Glomerular endothelial cell (primary cell): Measurements from ENCODE around the gene MAPRE2. TPM values are rescaled to one million over a fixed set of nuclear protein-coding genes. Genes with fewer than 3 reads are reported as not detected.

ENCODE experiments used
- DNase-seq: peaks from one replicate; pipeline ENCODE4 v3.0.0-alpha.2; 2011; ENCODE audit warnings: low read depth, low spot score; ENCODE audit errors: extremely low read depth
- total RNA-seq: library from RNA; depleted of rRNA; stranded (reverse); fragments of >200 nt; gene quantifications from 2 replicates; pipeline ENCODE4 v1.2.3, GENCODE V29; 2015

Gene MAPRE2
- total RNA-seq, 1 donor from 2014 or later = 60.0 TPM

DNA sequence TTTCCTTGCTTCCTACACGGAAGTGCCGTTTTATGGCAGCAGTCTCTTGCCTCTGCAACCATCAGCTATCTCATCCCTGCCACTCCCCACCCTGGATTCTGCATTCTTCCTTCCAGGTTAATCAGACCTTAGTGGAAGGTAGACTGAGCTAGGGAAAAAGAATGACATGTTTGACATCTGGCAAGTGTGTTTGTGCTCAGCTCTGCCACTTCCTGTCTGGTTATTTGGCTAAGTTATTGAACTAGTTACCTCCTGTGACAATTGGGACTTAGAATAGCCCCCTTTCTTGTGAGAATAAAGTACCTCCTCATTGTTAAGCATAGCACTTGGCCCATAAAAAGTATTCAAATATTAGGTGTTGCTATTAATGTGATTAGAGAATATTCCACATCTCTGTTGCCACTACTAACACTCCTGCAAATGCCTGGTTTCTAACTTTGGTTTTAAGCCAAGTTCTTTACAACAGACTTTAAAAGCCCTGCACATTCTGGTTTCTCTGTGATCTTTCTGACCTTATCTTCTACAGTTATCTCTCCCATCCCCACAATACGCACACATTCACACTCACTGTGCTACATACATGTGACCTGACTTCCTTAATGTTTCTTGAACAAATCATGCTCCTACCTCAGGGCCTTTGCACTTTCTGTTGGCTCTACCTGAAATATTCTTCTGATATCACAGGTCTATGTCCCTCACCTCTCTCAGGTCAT is 10.8 kb upstream of the MAPRE2 start:
- no peak for DNase-seq

- DNase-seq = no peak
Measured at GRCh38 chr18:35032113-35032512, 9.1 kb upstream of the MAPRE2 start.

DNA sequence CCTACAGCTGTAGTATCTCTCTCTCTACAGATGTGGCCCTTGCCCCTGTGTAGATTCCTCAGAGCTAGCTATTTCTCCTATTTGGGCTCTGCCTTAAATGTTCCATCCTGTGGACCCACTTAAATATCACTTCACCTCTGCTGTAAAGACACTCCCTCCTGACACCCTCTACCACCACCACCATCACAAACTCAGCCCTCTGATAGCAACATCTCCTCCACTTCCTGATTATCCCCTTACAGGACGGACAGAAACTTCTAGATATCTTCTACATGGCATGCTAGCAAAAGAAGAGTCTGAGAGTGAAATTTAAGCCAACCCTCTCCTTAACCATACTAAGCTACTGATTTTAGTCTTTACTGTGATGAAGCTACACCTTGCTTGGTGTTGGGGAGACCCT is 3.2 kb upstream of the MAPRE2 start:
- DNase-seq = no peak

GRCh38 chr18:35038881-35039491 is 2.2 kb upstream of the MAPRE2 start:
- no peak for DNase-seq

DNA sequence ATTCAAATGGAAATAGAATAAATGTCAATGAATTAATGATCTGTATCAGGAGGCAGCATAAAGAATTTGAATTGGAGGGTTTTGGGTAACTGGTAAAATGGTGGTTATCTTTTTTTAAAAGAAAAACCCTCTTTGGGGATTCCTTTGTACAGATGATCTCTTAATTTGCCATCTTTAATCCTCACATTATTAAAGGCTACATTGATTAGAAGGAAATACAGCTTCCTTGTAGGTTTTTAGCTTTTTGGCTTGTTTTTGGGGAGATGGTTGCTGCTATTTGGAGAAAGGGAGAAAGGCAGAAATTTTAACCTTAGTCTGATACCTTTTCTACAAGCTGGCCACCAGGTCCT is 600 bp upstream of the MAPRE2 start:
- no peak for DNase-seq

DNA sequence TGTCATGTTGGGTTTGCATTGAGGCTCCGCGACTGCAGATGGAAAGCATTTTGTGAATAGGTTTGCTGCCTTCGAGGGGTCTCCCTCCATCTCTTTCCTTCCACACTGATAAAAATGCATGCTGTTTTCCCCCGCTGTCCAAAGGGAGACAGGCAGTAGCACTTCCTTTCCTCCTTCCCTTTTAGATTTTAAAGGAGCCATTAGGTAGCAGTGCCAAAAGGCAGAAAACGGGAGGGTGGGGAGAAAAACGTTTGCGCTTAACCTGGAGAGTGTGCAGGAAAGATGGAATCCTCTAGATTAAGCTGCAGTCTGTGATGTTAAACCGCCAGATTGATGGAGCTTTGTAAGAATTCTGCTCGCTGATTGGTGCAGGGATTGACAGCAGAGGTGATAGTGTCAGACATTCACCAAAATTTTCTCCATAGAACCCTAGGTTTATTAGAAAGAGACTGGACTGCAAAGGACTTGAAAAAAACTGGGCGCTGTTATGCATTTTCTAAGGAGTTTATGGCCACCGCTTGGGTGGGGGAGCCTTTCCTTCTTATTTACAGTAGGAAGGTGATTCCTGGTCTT is 688 bp downstream of the MAPRE2 start:
- no peak for DNase-seq

GRCh38 chr18:35042389-35043071 is 1.3 kb downstream of the MAPRE2 start:
- peak; percentile 63 for DNase-seq

DNA sequence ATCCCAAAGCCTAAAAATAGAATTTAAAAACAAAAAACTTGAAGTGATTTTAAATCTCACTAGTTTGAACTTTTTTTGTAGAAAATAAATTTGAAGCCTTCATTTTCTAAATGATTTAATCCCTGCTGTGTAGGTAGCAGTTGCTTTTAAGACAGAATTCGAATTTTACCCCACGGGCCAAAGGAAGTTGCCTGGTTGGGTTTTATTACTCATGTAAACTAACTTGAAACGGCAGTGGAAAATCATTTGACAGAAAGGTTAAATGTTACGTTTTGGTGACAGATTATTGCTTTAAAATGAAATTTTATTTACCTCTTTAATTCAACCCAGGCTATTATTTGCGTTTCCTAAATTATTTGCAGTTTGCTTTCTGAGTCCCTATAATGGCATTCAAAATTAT is 2.0 kb downstream of the MAPRE2 start:
- no peak for DNase-seq

- no peak for DNase-seq
Measured at GRCh38 chr18:35045121-35045520, 3.9 kb downstream of the MAPRE2 start.

- no peak for DNase-seq
Measured at GRCh38 chr18:35045806-35046205, 4.6 kb downstream of the MAPRE2 start.

GRCh38 chr18:35047697-35048292 is 6.6 kb downstream of the MAPRE2 start:
- no peak for DNase-seq

DNA sequence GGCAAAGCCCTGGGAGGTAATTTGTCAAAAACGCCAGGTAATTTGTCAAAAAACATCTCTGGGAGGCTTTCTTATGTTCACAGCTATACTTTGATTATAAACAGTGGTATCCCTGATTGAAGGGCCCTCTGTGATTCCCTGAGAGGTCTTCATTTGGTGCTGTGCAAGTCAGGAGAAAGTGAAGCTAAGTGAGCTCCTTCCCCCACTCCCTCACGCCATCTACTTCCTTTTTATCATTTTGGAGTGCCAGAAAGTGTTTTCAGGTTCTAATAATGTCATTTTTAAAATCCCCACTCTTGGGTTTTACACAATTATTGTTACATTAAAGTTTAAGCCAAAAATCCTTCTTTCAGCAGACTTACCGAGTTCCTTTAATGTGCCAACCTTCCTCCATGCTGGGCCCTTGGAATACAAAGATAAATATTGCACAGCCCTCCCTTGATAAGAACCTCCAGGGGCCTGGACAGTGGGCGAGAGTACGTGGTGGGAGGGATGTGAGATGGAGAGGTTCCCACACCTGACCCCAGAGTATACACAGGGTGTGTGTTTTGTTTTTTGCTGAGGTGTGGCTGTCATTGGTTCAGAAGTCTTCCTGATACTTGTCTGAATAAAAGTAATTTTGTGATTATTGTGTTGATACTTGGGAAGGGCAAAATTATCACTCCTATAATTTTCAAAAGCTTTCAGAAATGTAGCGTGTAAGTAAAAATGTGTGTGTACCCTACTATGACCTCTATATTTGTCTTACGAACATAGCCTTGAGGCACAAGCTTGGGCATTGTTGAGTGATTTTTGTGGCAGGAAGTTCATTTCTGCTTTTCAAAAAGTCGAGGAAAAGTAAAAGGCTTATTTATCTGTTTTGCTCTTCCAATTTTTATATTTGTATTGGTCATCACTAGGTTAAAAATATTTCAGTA is 8.2 kb downstream of the MAPRE2 start:
- DNase-seq = no peak

- no peak for DNase-seq
Measured at GRCh38 chr18:35050028-35050546, 8.9 kb downstream of the MAPRE2 start.

GRCh38 chr18:35050705-35051195 is 9.5 kb downstream of the MAPRE2 start:
- DNase-seq = no peak

GRCh38 chr18:35051641-35052377 is 10.6 kb downstream of the MAPRE2 start:
- no peak for DNase-seq

DNA sequence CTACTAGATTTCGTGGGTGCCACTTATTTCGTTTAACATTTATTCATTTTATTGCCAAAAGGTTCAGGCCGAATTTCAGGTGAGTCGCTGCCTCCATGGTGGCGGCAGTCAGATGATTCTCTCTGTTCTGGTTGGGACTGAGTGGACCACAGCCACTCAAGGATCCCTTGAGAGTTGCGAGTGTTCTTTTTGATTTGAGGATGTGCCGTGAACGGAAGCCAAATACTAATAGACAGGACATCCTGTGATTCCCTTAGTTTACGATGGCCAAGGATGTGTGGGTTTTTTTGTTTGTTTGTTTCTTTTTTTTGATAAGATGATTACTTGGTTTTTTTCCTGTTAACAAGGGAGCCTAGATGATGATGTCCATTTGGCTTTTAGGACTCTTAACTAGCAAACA is 13.2 kb downstream of the MAPRE2 start:
- DNase-seq = no peak

- no peak for DNase-seq
Measured at GRCh38 chr18:35055105-35055504, 13.9 kb downstream of the MAPRE2 start.

DNA sequence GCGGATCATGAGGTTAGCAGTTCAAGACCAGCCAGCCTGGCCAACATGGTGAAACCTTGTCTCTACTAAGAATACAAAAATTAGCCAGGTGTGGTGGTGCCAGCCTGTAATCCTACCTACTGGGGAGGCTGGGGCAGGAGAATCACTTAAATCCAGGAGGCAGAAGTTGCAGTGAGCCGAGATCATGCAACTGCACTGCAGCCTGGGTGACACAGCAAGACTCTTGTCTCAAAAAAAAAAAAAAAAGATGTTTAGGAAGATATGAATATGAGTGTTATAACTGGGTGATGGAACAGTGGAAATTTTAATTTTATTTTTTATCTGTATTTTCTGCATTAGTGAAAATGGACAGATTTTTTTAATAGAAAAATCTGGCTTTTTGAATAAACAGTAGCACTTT is 14.5 kb downstream of the MAPRE2 start:
- no peak for DNase-seq

DNA sequence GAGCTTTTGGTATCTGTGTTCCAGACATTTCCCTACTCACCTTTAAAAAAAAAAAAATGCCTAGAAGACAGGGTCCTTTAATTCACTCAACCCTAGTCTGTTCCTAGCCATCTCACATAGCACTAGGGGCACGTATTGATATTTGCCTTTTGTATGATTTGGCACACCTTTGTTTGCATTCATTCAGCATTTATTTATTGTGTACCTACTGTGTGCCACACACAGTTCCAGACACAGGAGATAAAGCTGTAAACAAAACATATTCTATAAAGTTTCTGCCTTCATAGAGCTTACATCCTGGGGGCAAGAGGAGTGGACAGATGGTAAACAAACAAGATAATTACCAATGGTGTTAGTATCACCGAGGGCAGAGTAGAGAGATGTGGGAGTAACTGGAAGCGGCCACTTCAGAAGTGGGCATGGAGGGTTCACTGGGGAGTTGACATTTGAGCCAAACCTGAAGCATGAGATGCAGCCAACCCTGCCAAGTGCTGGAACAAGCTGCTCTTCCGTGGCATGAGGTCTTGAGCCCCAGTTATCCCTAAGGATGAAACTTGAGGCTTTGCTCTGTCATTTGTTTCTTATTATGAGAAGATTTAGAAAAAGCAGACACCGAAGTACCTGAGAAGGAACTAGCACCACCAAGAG is 18.2 kb downstream of the MAPRE2 start:
- DNase-seq = no peak
